Measurements from ENCODE around the gene HEY2.

GRCh38 chr6:125717120-125717731 is 32.2 kb upstream of the HEY2 start:
- TF ChIP-seq, protein P1, sequence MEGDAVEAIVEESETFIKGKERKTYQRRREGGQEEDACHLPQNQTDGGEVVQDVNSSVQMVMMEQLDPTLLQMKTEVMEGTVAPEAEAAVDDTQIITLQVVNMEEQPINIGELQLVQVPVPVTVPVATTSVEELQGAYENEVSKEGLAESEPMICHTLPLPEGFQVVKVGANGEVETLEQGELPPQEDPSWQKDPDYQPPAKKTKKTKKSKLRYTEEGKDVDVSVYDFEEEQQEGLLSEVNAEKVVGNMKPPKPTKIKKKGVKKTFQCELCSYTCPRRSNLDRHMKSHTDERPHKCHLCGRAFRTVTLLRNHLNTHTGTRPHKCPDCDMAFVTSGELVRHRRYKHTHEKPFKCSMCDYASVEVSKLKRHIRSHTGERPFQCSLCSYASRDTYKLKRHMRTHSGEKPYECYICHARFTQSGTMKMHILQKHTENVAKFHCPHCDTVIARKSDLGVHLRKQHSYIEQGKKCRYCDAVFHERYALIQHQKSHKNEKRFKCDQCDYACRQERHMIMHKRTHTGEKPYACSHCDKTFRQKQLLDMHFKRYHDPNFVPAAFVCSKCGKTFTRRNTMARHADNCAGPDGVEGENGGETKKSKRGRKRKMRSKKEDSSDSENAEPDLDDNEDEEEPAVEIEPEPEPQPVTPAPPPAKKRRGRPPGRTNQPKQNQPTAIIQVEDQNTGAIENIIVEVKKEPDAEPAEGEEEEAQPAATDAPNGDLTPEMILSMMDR (IDR thresholded peaks at IDR 0.05): no peak
- TF ChIP-seq POLR2A (IDR thresholded peaks at IDR 0.05): no peak

Data from thyroid gland (tissue), 4 donors.